Psoas muscle (tissue), 8 donors: ENCODE measurements around the gene KCNE4. TPM values are rescaled to one million over a fixed set of nuclear protein-coding genes. Genes with fewer than 3 reads are reported as not detected.
A peak's percentile ranks its signal among the peaks of the same experiment; 100 is the strongest.

Source experiments
- ATAC-seq, 4 donors: fragments of 200-7000 bp; cut with Tn5 transposase; one replicate each; pipeline ENCODE4 v1.9.1; 2020; ENCODE audit warnings: moderate library complexity in 3 of 4, mild to moderate bottlenecking in 2 of 4
- DNase-seq, 2 donors: peaks; one replicate each; pipeline ENCODE4 v3.0.0-alpha.2; 2020
- H3K27ac ChIP-seq: fragments of 200-600 bp; one replicate; pipeline ENCODE4 v1.8.0; 2022
- H3K27me3 ChIP-seq, 3 donors: fragments of 200-600 bp in 1 of 3; one replicate each; pipeline versions ENCODE4 v1.6.1 to v1.8.0; 2013 to 2022; ENCODE audit warnings: low read length in 2 of 3, mild to moderate bottlenecking in 2 of 3, moderate library complexity in 1 of 3; ENCODE audit not compliant: insufficient read depth in 3 of 3
- H3K36me3 ChIP-seq, 2 donors: fragments of 200-600 bp in 1 of 2; one replicate each; pipeline versions ENCODE4 v1.6.1 to v1.8.0; 2013 to 2022; ENCODE audit warnings: low read depth in 1 of 2, mild to moderate bottlenecking in 1 of 2, moderate library complexity in 1 of 2; ENCODE audit not compliant: insufficient read depth in 1 of 2
- H3K4me1 ChIP-seq: fragments of 200-600 bp; one replicate; pipeline ENCODE4 v1.8.0; 2022
- H3K4me3 ChIP-seq: fragments of 200-600 bp; one replicate; pipeline ENCODE4 v1.8.0; 2022; ENCODE audit warnings: mild to moderate bottlenecking
- H3K9me3 ChIP-seq: fragments of 200-600 bp; one replicate; pipeline ENCODE4 v1.8.0; 2022
- WGBS, 3 donors: extraction: QIAGEN DNeasy Blood & Tissue Kit; methylation state at CpG; one replicate each; pipeline versions ENCODE4 v1.1.6 to v1.1.7; 2013; 5-methylcytosine and 5-hydroxymethylcytosine counted together
- intact Hi-C, 2 donors: fragments of 100-400 bp; cut with DNase I; formaldehyde crosslinking; loops; one replicate each; pipeline versions ENCODE4 v1.11.0 to v1.14.2; 2022
- polyA plus RNA-seq, 3 donors: library from polyadenylated mRNA; stranded (reverse); fragments of 200-250 nt; gene quantifications; one replicate each; pipeline ENCODE4 v1.2.3, GENCODE V29; 2013
- total RNA-seq, 4 donors: library from RNA; stranded (reverse); fragmentation: NEBNext Ultra II Directional in 2 of 4; extraction: Animal tissue kit (Norgen Biotek cat#: 25700) in 2 of 4; gene quantifications; one replicate each; pipeline versions ENCODE4 v1.2.1 to v1.2.4, GENCODE V29; 2021 to 2023
- TF ChIP-seq, protein P1 (sequence below): fragments of 200-600 bp; IDR thresholded peaks from one replicate; pipeline ENCODE4 v1.8.0; 2022; ENCODE audit warnings: antibody characterized with exemption
- donor health status: healthy with polysubstance abuse.
- donor health status: DM: no; HTN: no; CAD: no; lungs with moderate emphysema.
- donor health status: Bipolar disorder and iron deficiency.
- donor health status: healthy.
- donor health status: DM: yes; HTN: yes; CAD: no.
- donor health status: DM: no; HTN: no; CAD: no.
- donor health status: DM: no; HTN: no; CAD: no.
- donor health status: DM: yes; HTN: yes; CAD: no.

The KCNE4 gene
- total and polyA plus RNA-seq, 7 donors: 0.34 to 1.7 (median 0.84) TPM

DNA sequence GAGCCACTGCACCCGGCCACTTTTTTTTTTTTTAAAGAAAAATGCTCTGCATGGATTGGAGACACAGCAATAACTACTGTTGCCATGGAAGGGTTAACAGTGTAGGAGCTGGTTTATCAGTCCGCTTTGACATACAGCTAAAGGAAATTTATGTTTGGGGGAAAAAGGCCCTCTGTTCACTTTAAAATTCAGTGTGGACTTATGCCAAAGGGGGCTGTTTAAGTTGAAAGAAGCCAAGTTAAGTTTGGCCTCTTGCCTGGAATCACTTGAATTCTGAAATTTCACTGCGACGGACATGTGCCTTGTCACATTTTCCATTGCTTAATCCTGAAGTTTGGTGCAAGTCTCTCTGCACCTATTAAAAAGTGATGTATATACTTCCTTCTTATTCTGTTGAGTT lies 3.1 kb downstream of the KCNE4 start:
- peak overlapping the region; percentile 59 for H3K4me3 ChIP-seq
- no peak for ATAC-seq

DNA sequence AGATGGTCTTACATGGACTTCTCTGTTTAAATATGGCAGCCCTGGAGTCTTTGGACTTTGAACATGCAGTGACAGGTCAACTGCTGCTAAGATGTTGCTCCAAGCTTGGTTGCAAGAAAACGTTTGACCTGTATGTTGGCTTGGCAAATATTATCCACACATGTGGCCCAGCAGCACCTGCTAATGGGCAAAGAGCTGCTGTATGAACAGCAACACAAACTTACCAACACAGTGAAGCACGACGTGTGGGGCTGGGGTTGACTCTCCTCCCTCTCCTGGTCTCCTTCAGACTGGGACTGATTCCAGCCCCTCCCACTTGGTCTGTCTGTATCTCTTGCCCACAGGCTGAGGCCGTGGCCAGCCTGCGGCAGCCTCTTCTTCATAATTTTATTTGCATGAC lies 3.8 kb downstream of the KCNE4 start:
- H3K36me3 ChIP-seq: no peaks in the 10 kb centered on the region
- H3K27me3 ChIP-seq: peaks cover 0 to 7% (median 3%) of the 10 kb centered on the region in 3 donors
- H3K27ac ChIP-seq: peak overlapping the region; percentile 72
- 25 to 44% (median 28%) methylated on average over 5 of the region's 5 CpGs for WGBS, 3 donors
- H3K4me3 ChIP-seq: peak overlapping the region; percentile 59
- no peaks in the 10 kb centered on the region for H3K4me1 ChIP-seq
- TF ChIP-seq, protein P1, sequence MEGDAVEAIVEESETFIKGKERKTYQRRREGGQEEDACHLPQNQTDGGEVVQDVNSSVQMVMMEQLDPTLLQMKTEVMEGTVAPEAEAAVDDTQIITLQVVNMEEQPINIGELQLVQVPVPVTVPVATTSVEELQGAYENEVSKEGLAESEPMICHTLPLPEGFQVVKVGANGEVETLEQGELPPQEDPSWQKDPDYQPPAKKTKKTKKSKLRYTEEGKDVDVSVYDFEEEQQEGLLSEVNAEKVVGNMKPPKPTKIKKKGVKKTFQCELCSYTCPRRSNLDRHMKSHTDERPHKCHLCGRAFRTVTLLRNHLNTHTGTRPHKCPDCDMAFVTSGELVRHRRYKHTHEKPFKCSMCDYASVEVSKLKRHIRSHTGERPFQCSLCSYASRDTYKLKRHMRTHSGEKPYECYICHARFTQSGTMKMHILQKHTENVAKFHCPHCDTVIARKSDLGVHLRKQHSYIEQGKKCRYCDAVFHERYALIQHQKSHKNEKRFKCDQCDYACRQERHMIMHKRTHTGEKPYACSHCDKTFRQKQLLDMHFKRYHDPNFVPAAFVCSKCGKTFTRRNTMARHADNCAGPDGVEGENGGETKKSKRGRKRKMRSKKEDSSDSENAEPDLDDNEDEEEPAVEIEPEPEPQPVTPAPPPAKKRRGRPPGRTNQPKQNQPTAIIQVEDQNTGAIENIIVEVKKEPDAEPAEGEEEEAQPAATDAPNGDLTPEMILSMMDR: no peak
- ATAC-seq (no peak), DNase-seq (peak in 1 of 2 donors; percentile 15)
- intact Hi-C loops: no loop called here
- no peaks in the 10 kb centered on the region for H3K9me3 ChIP-seq

More for the DNA sequence above, 3.1 kb downstream of the KCNE4 start:
- no peaks in the 10 kb centered on the region for H3K9me3 ChIP-seq
- peaks cover 0 to 7% (median 3%) of the 10 kb centered on the region in 3 donors for H3K27me3 ChIP-seq
- TF ChIP-seq, protein P1: no peak
- H3K4me1 ChIP-seq: no peaks in the 10 kb centered on the region
- no peaks in the 10 kb centered on the region for H3K36me3 ChIP-seq
- 26 to 29% (median 26%) methylated on average over 4 of the region's 4 CpGs for WGBS, 3 donors
- H3K27ac ChIP-seq: peak overlapping the region; percentile 72
- intact Hi-C loops: no loop called here
- no peak for DNase-seq

DNA sequence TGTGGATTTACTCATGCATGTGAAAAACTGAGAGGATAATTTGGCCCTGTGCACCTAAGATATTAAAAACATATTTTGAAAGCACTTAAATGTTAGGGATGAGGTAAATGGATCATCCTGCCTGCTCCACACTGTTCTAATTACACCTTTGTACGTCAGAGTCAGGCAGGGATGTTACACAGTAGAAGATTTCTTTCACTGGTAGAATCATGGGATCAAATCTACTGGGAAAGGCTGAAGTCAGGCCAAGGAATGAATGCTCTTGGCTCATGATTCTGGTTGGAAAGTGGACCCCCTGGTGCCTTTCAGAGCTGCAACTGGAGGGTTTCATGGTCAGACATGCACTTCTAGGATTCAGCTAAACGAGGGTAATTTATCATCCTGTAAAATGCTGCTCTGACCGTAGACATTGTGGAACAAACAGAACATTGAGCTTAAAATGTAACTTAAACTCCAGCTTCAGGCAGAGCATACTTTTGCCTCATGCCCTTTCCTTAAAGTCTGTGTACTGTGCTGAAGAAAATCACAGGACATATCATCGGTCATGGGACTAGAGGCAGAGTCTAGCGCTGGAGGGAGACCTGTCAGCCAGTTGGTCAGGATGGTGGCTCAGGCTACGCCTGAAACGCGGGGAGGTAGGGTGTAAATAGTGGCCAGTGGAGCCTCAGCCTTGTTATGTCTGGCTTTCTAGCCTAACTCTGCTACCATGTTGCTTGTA lies 4.9 kb downstream of the KCNE4 start:
- no peak for ATAC-seq
- TF ChIP-seq, protein P1: no peak
- Histone ChIP-seq H3K4me3 (no peak overlapping the region), H3K27me3 (peaks cover 0 to 7% (median 3%) of the 10 kb centered on the region in 3 donors), H3K4me1 (no peaks in the 10 kb centered on the region), H3K27ac (peak overlapping the region; percentile 28), H3K9me3 (no peaks in the 10 kb centered on the region), H3K36me3 (no peaks in the 10 kb centered on the region)
- intact Hi-C loops: no loop called here
- DNase-seq: no peak
- WGBS, 3 donors: 64 to 69% (median 64%) methylated on average over 8 of the region's 8 CpGs

DNA sequence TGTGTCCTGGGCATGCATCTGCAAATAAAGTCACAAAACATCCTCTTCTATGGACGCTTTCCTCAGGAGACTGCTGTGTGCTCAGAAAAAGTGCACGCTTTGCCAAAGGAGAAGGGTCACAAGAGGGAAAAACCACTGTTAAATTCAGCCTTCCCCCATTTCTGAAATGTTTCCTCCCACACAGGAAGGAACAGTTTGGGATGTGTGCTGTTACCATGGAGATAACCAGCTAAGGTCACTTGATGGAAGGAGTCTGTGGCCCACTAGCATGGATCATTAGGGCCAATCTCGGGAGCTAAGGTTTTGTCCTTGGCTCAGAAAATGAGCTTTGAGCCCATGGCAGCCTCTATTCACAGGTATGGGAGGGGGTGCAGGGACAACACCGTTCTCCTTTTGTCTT lies 5.6 kb downstream of the KCNE4 start:
- H3K27me3 ChIP-seq: peaks cover 0 to 7% (median 3%) of the 10 kb centered on the region in 3 donors
- H3K4me1 ChIP-seq: no peaks in the 10 kb centered on the region
- DNase-seq (no peak), ATAC-seq (peak in 1 of 4 donors; percentile 29)
- peak overlapping the region; percentile 28 for H3K27ac ChIP-seq
- intact Hi-C loops: no loop called here
- 59 to 66% (median 63%) methylated on average over 4 of the region's 4 CpGs for WGBS, 3 donors
- no peaks in the 10 kb centered on the region for H3K9me3 ChIP-seq
- no peaks in the 10 kb centered on the region for H3K36me3 ChIP-seq
- TF ChIP-seq, protein P1: no peak
- no peak overlapping the region for H3K4me3 ChIP-seq
